Thoracic aorta (tissue), 2 donors: ENCODE data around the gene ARHGAP22. TPM values are rescaled to one million over a fixed set of nuclear protein-coding genes. Genes with fewer than 3 reads are reported as not detected.

Experiments
- ATAC-seq: fragments of 150-250 bp; one replicate; pipeline ENCODE4 v1.8.0; 2017; ENCODE audit warnings: low read depth; ENCODE audit not compliant: insufficient number of reproducible peaks, low FRiP score
- DNase-seq: peaks from one replicate; pipeline ENCODE4 v3.0.0-alpha.2; 2020; ENCODE audit warnings: low spot score
- H3K27ac ChIP-seq, 2 donors: fragments of 200-600 bp; sonication (generic); 1 replicate in 1 of 2; 2 replicates in 1 of 2; pipeline ENCODE4 v1.5.1; 2016; ENCODE audit warnings: mild to moderate bottlenecking in 2 of 2, moderate library complexity in 2 of 2
- H3K27me3 ChIP-seq: fragments of 200-600 bp; sonication (generic); replicated peaks from 2 replicates; pipeline ENCODE4 v1.6.0; 2016; ENCODE audit warnings: mild to moderate bottlenecking; ENCODE audit not compliant: insufficient read depth
- H3K36me3 ChIP-seq: fragments of 200-600 bp; sonication (generic); one replicate; pipeline ENCODE4 v1.5.1; 2016
- H3K4me1 ChIP-seq, 2 donors: fragments of 200-600 bp; sonication (generic); 1 replicate in 1 of 2; 2 replicates in 1 of 2; pipeline versions ENCODE4 v1.5.1 to v1.6.0; 2016; ENCODE audit warnings: low read depth in 2 of 2, mild to moderate bottlenecking in 1 of 2; ENCODE audit not compliant: control insufficient read depth in 1 of 2
- H3K4me3 ChIP-seq: fragments of 200-600 bp; sonication (generic); 2 replicates; pipeline ENCODE4 v1.5.1; 2016; ENCODE audit warnings: mild to moderate bottlenecking
- H3K9me3 ChIP-seq: fragments of 200-600 bp; sonication (generic); 2 replicates; pipeline ENCODE4 v1.5.1; 2016
- total RNA-seq, 2 donors: library from RNA; depleted of rRNA; stranded (reverse); fragments of >200 nt; gene quantifications; one replicate each; pipeline versions ENCODE4 v1.1.0 to v1.2.3, GENCODE V29; 2016
- TF ChIP-seq, protein P1 (sequence below): fragments of 200-600 bp; sonication (generic); IDR thresholded peaks from one replicate; pipeline ENCODE4 v1.5.1; 2019; ENCODE audit warnings: antibody characterized with exemption

Gene ARHGAP22, protein sequence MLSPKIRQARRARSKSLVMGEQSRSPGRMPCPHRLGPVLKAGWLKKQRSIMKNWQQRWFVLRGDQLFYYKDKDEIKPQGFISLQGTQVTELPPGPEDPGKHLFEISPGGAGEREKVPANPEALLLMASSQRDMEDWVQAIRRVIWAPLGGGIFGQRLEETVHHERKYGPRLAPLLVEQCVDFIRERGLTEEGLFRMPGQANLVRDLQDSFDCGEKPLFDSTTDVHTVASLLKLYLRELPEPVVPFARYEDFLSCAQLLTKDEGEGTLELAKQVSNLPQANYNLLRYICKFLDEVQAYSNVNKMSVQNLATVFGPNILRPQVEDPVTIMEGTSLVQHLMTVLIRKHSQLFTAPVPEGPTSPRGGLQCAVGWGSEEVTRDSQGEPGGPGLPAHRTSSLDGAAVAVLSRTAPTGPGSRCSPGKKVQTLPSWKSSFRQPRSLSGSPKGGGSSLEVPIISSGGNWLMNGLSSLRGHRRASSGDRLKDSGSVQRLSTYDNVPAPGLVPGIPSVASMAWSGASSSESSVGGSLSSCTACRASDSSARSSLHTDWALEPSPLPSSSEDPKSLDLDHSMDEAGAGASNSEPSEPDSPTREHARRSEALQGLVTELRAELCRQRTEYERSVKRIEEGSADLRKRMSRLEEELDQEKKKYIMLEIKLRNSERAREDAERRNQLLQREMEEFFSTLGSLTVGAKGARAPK
- 10 to 100 TPM; 15.4 to 24.8 TPM for total RNA-seq

DNA sequence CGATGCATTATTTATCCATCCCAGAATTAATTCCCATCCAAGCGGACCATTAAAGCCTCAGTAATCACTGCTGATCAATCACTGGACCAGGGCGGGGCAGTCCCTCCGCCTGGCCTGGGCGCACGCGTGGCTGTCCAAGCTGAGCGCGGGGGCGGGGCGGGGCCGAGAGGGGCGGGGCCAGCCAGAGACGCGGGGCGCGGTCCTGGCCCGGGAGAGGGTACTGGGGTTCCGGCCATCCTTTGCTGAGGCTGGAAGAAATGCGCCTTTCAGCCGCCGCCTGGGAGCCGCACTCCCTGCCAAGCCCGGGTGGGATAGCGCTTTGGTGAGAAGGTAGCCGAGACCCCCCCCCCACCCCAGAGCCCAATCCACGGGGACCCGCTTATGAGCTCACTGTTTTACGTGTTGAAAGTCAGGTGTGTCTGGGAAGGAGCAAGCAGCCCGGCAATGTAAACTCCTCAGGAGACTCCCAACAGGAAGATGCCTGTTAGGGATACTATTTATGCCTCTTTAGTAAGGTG lies at the start of gene ARHGAP22:
Gene ARHGAP22 (minus strand): TSS at position 83 of the 518 bp plus-strand sequence. CDS start 277 bp downstream, outside the sequence.
- H3K36me3 ChIP-seq: no peaks in the 10 kb centered on the region
- ATAC-seq (peak; percentile 44), DNase-seq (peak; percentile 22)
- TF ChIP-seq, protein P1, sequence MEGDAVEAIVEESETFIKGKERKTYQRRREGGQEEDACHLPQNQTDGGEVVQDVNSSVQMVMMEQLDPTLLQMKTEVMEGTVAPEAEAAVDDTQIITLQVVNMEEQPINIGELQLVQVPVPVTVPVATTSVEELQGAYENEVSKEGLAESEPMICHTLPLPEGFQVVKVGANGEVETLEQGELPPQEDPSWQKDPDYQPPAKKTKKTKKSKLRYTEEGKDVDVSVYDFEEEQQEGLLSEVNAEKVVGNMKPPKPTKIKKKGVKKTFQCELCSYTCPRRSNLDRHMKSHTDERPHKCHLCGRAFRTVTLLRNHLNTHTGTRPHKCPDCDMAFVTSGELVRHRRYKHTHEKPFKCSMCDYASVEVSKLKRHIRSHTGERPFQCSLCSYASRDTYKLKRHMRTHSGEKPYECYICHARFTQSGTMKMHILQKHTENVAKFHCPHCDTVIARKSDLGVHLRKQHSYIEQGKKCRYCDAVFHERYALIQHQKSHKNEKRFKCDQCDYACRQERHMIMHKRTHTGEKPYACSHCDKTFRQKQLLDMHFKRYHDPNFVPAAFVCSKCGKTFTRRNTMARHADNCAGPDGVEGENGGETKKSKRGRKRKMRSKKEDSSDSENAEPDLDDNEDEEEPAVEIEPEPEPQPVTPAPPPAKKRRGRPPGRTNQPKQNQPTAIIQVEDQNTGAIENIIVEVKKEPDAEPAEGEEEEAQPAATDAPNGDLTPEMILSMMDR: no peak
- H3K27ac ChIP-seq: peak within 1 kb of the TSS in 1 of 2 donors; percentile 7
- H3K27me3 ChIP-seq: no peaks in the 10 kb centered on the region
- peaks cover 6 to 27% of the 10 kb centered on the region in 2 donors for H3K4me1 ChIP-seq
- no peaks in the 10 kb centered on the region for H3K9me3 ChIP-seq
- H3K4me3 ChIP-seq: peak within 1 kb of the TSS; percentile 67

DNA sequence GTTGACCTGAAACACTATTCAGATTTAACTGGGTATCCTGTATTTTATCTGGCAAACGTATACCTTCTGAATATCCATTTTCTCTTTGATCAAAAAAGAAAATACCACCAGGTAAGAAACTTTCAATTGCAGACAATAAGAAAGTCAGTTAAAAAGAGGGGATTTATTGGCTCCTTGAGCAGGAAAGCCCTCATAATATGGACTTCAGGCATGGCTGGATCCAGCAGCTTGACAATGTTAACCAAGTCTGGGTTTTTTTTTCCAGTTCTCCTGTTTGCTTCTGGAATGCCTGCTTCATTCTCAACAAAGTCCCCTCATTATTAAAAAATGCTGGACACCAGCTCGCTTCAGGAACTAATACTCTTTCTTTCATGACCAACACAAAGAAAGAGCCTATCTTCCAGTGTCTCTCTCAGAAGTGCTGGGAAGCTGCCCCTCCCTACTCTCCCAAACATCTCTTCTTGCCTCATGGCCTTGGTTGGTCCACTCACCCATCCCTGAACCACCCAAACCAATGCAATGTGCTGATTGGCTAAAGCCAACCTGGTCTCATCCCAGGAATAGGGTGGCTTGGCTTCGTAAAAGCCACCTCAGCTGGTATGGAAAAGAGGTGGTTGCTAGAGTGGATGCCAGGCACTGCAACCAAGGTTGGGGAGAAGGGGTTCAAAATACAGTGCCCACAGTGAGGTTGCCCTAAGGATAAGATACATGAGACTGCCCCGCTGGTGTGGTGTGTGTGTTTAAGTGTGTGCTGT lies 49.2 kb upstream of the ARHGAP22 start:
- Histone ChIP-seq H3K4me3 (no peak overlapping the region), H3K27ac (no peak overlapping the region), H3K4me1 (peaks cover 3 to 5% of the 10 kb centered on the region in 2 donors), H3K36me3 (no peaks in the 10 kb centered on the region), H3K27me3 (no peaks in the 10 kb centered on the region), H3K9me3 (no peaks in the 10 kb centered on the region)
- TF ChIP-seq, protein P1: no peak
- ATAC-seq (no peak), DNase-seq (no peak)

DNA sequence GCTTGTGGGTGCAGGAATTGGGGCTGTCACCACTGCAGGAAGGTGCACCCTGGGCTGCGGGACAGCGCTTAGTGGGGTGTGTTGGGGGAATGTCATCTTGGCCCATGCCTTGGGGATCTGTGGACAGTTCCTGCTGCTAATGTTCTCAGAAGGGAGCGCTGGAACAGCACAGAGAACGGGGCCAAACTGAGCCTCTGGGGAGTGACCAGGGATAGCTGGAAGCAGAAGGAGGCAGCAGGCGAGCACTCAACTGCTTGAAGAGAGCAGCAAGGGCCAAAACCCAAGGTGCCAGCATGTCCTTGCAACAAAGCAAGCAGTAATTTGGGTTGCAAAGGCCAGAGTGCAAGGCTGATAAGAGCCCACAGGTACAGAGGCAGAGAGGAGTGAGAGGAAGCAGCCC lies 48.5 kb upstream of the ARHGAP22 start:
- Histone ChIP-seq H3K4me3 (no peak overlapping the region), H3K9me3 (no peaks in the 10 kb centered on the region), H3K36me3 (no peaks in the 10 kb centered on the region), H3K4me1 (peaks cover 3 to 5% of the 10 kb centered on the region in 2 donors), H3K27me3 (no peaks in the 10 kb centered on the region), H3K27ac (no peak overlapping the region)
- DNase-seq: no peak
- no peak for ATAC-seq
- TF ChIP-seq, protein P1: no peak

DNA sequence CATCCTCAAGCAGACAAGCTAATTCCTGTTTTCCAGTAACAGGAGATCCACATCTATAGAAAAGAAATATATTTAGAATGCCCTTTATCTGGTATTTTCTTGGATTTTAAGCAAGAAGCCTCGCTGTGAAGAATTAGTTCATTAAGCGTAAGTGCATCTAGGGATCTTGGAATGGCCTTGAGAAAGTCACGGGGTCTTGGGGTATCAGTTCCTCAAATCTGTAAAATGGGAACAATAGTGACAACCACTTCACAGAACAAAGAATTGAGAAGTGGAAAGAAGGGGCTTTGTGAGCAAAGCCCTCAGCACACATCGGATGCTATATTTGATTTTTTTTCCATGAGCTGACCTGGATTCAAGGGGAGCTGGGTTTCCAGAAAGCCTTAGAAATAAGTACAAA lies 47.5 kb upstream of the ARHGAP22 start:
- Histone ChIP-seq H3K27me3 (no peaks in the 10 kb centered on the region), H3K27ac (no peak overlapping the region), H3K4me3 (peak overlapping the region; percentile 7), H3K4me1 (peaks cover 3 to 5% of the 10 kb centered on the region in 2 donors), H3K36me3 (no peaks in the 10 kb centered on the region), H3K9me3 (no peaks in the 10 kb centered on the region)
- ATAC-seq: no peak
- TF ChIP-seq, protein P1: no peak
- no peak for DNase-seq
